Measurements from ENCODE around the gene SYK. TPM values are rescaled to one million over a fixed set of nuclear protein-coding genes. Genes with fewer than 3 reads are reported as not detected.

SYK gene
- total RNA-seq, 1 donor from 2014 or later = not detected

- H3K4me3 ChIP-seq = no peak overlapping the region
- no peaks in the 10 kb centered on the region for H3K36me3 ChIP-seq
- no peak overlapping the region for H3K4me2 ChIP-seq
- no peaks in the 10 kb centered on the region for H3K79me2 ChIP-seq (ENCODE audit: low read depth)
- no peaks in the 10 kb centered on the region for H3K4me1 ChIP-seq
- no peak overlapping the region for H3K9ac ChIP-seq
- TF ChIP-seq CTCF (IDR thresholded peaks at IDR 0.05) (no peak), EZH2 (IDR thresholded peaks at IDR 0.05) (no peak), EZH2phosphoT487 (IDR thresholded peaks at IDR 0.05) (no peak)
- H3K27me3 Mint-ChIP-seq (ENCODE audit: insufficient read depth, low read depth) = peaks cover 3% of the 10 kb centered on the region
- H3K4me1 Mint-ChIP-seq = no peaks in the 10 kb centered on the region
- H3K27me3 ChIP-seq = no peaks in the 10 kb centered on the region
- H3K36me3 Mint-ChIP-seq = no peaks in the 10 kb centered on the region
- H3F3A ChIP-seq (ENCODE audit: low read depth) = peaks cover 16% of the 10 kb centered on the region
- H3K9me3 Mint-ChIP-seq = no peaks in the 10 kb centered on the region
- H3K27ac ChIP-seq = no peak overlapping the region
- no peak overlapping the region for H2AFZ ChIP-seq (replicated peaks)
- DNase-seq (ENCODE audit: low spot score) = no peak
- H3K27ac Mint-ChIP-seq = no peak overlapping the region
- no peaks in the 10 kb centered on the region for H3K9me3 ChIP-seq (ENCODE audit: low read depth)
- no peak overlapping the region for H3K4me3 Mint-ChIP-seq
- H4K20me1 ChIP-seq (ENCODE audit: low read depth) = no peaks in the 10 kb centered on the region
These were observed 40.0 kb downstream of the SYK start for GRCh38 chr9:90841615-90842014.

- H3K27ac ChIP-seq = no peak overlapping the region
These were observed 40.7 kb downstream of the SYK start for GRCh38 chr9:90842176-90842777.

DNA sequence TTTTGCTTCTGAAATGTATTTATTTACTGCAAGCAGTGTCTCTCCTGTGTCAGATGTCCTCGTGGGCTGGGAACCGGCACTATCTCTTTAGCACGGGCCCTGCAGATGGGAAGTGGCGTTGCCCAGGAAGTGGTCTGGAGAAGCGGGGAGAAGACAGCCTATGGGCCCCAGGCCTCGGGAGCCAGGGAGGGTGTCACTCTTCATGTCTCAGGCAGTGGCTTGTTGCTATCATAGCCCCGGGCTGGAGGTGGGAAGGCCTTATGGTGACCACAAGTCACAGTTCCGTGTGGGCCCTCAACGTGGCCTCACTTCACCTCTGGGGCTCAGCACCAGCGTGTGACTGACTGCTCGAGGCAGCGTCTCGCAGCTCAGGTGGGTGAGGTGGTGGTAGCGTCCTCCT, 41.4 kb downstream of the SYK start:
- H3K4me1 Mint-ChIP-seq = no peaks in the 10 kb centered on the region
- Histone ChIP-seq H3K79me2 (ENCODE audit: low read depth) (no peaks in the 10 kb centered on the region), H3K4me3 (no peak overlapping the region), H3K9me3 (ENCODE audit: low read depth) (no peaks in the 10 kb centered on the region), H3K27ac (no peak overlapping the region), H3K27me3 (no peaks in the 10 kb centered on the region), H2AFZ (replicated peaks) (no peak overlapping the region), H3K4me2 (no peak overlapping the region), H3K9ac (no peak overlapping the region), H3F3A (ENCODE audit: low read depth) (peaks cover 16% of the 10 kb centered on the region), H3K4me1 (no peaks in the 10 kb centered on the region), H3K36me3 (no peaks in the 10 kb centered on the region), H4K20me1 (ENCODE audit: low read depth) (no peaks in the 10 kb centered on the region)
- H3K36me3 Mint-ChIP-seq = no peaks in the 10 kb centered on the region
- peaks cover 3% of the 10 kb centered on the region for H3K27me3 Mint-ChIP-seq (ENCODE audit: insufficient read depth, low read depth)
- no peaks in the 10 kb centered on the region for H3K9me3 Mint-ChIP-seq
- H3K27ac Mint-ChIP-seq = no peak overlapping the region
- H3K4me3 Mint-ChIP-seq = no peak overlapping the region
- TF ChIP-seq EZH2phosphoT487 (IDR thresholded peaks at IDR 0.05) = no peak
- TF ChIP-seq CTCF (IDR thresholded peaks at IDR 0.05) = no peak
- TF ChIP-seq EZH2 (IDR thresholded peaks at IDR 0.05) = no peak
- no peak for DNase-seq (ENCODE audit: low spot score)

More at GRCh38 chr9:90842176-90842777, 40.7 kb downstream of the SYK start:
- DNase-seq (ENCODE audit: low spot score) = no peak
- Mint-ChIP-seq H3K9me3 (no peaks in the 10 kb centered on the region), H3K27ac (no peak overlapping the region), H3K4me1 (no peaks in the 10 kb centered on the region), H3K4me3 (no peak overlapping the region), H3K27me3 (ENCODE audit: insufficient read depth, low read depth) (peaks cover 3% of the 10 kb centered on the region), H3K36me3 (no peaks in the 10 kb centered on the region)
- Histone ChIP-seq H4K20me1 (ENCODE audit: low read depth) (no peaks in the 10 kb centered on the region), H3K27me3 (no peaks in the 10 kb centered on the region), H3K36me3 (no peaks in the 10 kb centered on the region), H3F3A (ENCODE audit: low read depth) (peaks cover 16% of the 10 kb centered on the region), H3K9me3 (ENCODE audit: low read depth) (no peaks in the 10 kb centered on the region), H3K4me2 (no peak overlapping the region), H3K9ac (no peak overlapping the region), H3K4me3 (no peak overlapping the region), H3K4me1 (no peaks in the 10 kb centered on the region), H2AFZ (replicated peaks) (no peak overlapping the region), H3K79me2 (ENCODE audit: low read depth) (no peaks in the 10 kb centered on the region)
- TF ChIP-seq CTCF (IDR thresholded peaks at IDR 0.05) (no peak), EZH2 (IDR thresholded peaks at IDR 0.05) (no peak), EZH2phosphoT487 (IDR thresholded peaks at IDR 0.05) (no peak)
